ENCODE measurements around the gene RPS6KA6. TPM values are rescaled to one million over a fixed set of nuclear protein-coding genes. Genes with fewer than 3 reads are reported as not detected.

Gene RPS6KA6
- total and polyA plus RNA-seq, 10 of the 15 experiments (the other 5 are each of a cell fraction or from before 2014, with no cell fraction given): 0.29 to 2.8 (median 1.4) TPM; not detected in 1

GRCh38 chrX:84224741-84225140 is 36.7 kb upstream of the RPS6KA6 start:
- Histone ChIP-seq H3K4me1 (ENCODE audit: control insufficient read depth, insufficient read depth, low read length) (no peaks in the 10 kb centered on the region), H3K4me2 (ENCODE audit: control insufficient read depth, insufficient read depth) (no peak overlapping the region), H2AFZ (ENCODE audit: control insufficient read depth, low read depth, low read length) (no peak overlapping the region), H3K79me2 (ENCODE audit: control insufficient read depth, insufficient read depth, low read length) (no peaks in the 10 kb centered on the region), H3K9me3 (replicated peaks; ENCODE audit: control insufficient read depth, insufficient read depth, low read length) (no peaks in the 10 kb centered on the region), H3K27ac (ENCODE audit: control insufficient read depth, insufficient read depth) (no peak overlapping the region), H4K20me1 (ENCODE audit: control insufficient read depth, insufficient read depth) (no peaks in the 10 kb centered on the region), H3K9ac (ENCODE audit: control insufficient read depth, insufficient read depth, low read length) (no peak overlapping the region), H3K27me3 (replicated peaks in 1 of 2; ENCODE audit: control insufficient read depth in 2 of 2, insufficient read depth in 2 of 2, low read length in 1 of 2) (no peaks in the 10 kb centered on the region), H3K36me3 (ENCODE audit: control insufficient read depth in 2 of 2, insufficient read depth in 2 of 2, low read length in 1 of 2) (no peaks in the 10 kb centered on the region), H3K4me3 (no peak overlapping the region)
- WGBS (ENCODE audit: insufficient coverage, insufficient replicate concordance, low lambda C conversion rate, missing lambda C conversion rate): 0% methylated on average over 3 of the region's 3 CpGs
- ATAC-seq (no peak), FAIRE-seq (no peak), DNase-seq (ENCODE audit: low read depth, low spot score) (no peak)
- SMC1A ChIA-PET (ENCODE audit: uncharacterized antibody, unreplicated experiment): no interaction called here
- no peak for TF ChIP-seq BCL11A (IDR thresholded peaks at IDR 0.05; ENCODE audit: low read depth, low read length)
- no peak for TF ChIP-seq POU2F2 (IDR thresholded peaks at IDR 0.05; ENCODE audit: borderline replicate concordance, low read depth, low read length)
- no peak for TF ChIP-seq POLR2AphosphoS5 (IDR thresholded peaks at IDR 0.05; ENCODE audit: low read length)
- no peak for TF ChIP-seq BMI1 (IDR thresholded peaks at IDR 0.05; ENCODE audit: borderline replicate concordance)
- no peak for TF ChIP-seq IRF3 (IDR thresholded peaks at IDR 0.05)
- TF ChIP-seq SMC3 (IDR thresholded peaks at IDR 0.05; ENCODE audit: borderline replicate concordance, low read length): no peak
- no peak for TF ChIP-seq NFYA (IDR thresholded peaks at IDR 0.05; ENCODE audit: borderline replicate concordance, low read depth, low read length)
- TF ChIP-seq MYB (IDR thresholded peaks at IDR 0.05; ENCODE audit: borderline replicate concordance, low read depth, low read length): no peak
- TF ChIP-seq EED (IDR thresholded peaks at IDR 0.05; ENCODE audit: low read depth): no peak
- no peak for TF ChIP-seq MEF2A (IDR thresholded peaks at IDR 0.05; ENCODE audit: insufficient read depth, low read depth, low read length)
- in situ Hi-C loops (cut with MboI) (no loop called here), intact Hi-C loops (cut with micrococcal nuclease; ENCODE audit: unreplicated experiment) (no loop called here)
- CTCF ChIA-PET: interaction anchor here (1.0 kb wide), 1 partner anchor 14 kb away, joined by 3 read pairs; no protein-coding TSS in a partner anchor
- BruUV-seq (replicated peaks): no TSS peak
- RAD21 ChIA-PET (ENCODE audit: unreplicated experiment): no interaction called here
- POLR2A ChIA-PET: no interaction called here

Data from GM12878 (cell line).